ENCODE measurements around the gene WNT16.

- no peak for TF ChIP-seq CTCF (conservative IDR thresholded peaks at IDR 0.05; ENCODE audit: low read depth, low read length)
- no peak for TF ChIP-seq EZH2phosphoT487 (IDR thresholded peaks at IDR 0.05; ENCODE audit: borderline replicate concordance, low read length)
- no peak for TF ChIP-seq EZH2 (IDR thresholded peaks at IDR 0.05; ENCODE audit: low read length, unreplicated experiment)
These were observed 14.8 kb upstream of the WNT16 start for GRCh38 chr7:121313793-121314676.

Measured in PC-3 (cell line).